Naive thymus-derived CD4-positive, alpha-beta T cell (primary cell): ENCODE data around the gene ETS1. TPM values are rescaled to one million over a fixed set of nuclear protein-coding genes. Genes with fewer than 3 reads are reported as not detected.

Source experiments
- ATAC-seq: fragments of 150-1000 bp; cut with Tn5 transposase; 2 replicates; pipeline ENCODE4 v1.10.0; 2021; ENCODE audit warnings: mild to moderate bottlenecking, moderate library complexity
- CTCF ChIA-PET: fragments of 350-600 bp; sonication (Branson Sonifier 250); formaldehyde crosslinking; loops from one replicate; lab custom pipeline; 2021; ENCODE audit warnings: antibody characterized with exemption; lab: Charles Lee
- POLR2A ChIA-PET: fragments of 350-600 bp; sonication (Branson Sonifier 250); formaldehyde crosslinking; loops from one replicate; lab custom pipeline; 2021; ENCODE audit warnings: antibody characterized with exemption, inconsistent platforms; lab: Charles Lee
- DNase-seq, 9 donors: peaks; one replicate each; pipeline versions ENCODE4 v3.0.0 to v3.0.0-alpha.2; 2020 to 2022; ENCODE audit warnings: mixed read lengths in 1 of 9
- H3K27ac ChIP-seq: one replicate; pipeline ENCODE4 v1.7.0; 2013; ENCODE audit warnings: mild to moderate bottlenecking, low read depth, low read length, moderate library complexity
- H3K27me3 ChIP-seq, 2 donors: one replicate each; pipeline ENCODE4 v1.7.0; 2013; ENCODE audit warnings: low read length in 2 of 2, mild to moderate bottlenecking in 2 of 2, moderate library complexity in 2 of 2; ENCODE audit not compliant: control insufficient read depth in 2 of 2, insufficient read depth in 2 of 2
- H3K36me3 ChIP-seq, 3 experiments: 1 replicate in 2 of 3; 2 replicates in 1 of 3; pipeline ENCODE4 v1.7.0; 2013; ENCODE audit warnings: low read length in 3 of 3, mild to moderate bottlenecking in 3 of 3, moderate library complexity in 1 of 3; ENCODE audit not compliant: insufficient read depth in 3 of 3, control insufficient read depth in 2 of 3
- H3K4me1 ChIP-seq, 2 donors: one replicate each; pipeline ENCODE4 v1.7.0; 2013; ENCODE audit warnings: low read length in 2 of 2, mild to moderate bottlenecking in 2 of 2, moderate library complexity in 1 of 2; ENCODE audit not compliant: control insufficient read depth in 2 of 2, insufficient read depth in 2 of 2
- H3K4me3 ChIP-seq: 2 replicates; pipeline ENCODE4 v1.7.0; 2013; ENCODE audit warnings: mild to moderate bottlenecking, low read length
- H3K9me3 ChIP-seq, 3 experiments: 1 replicate in 2 of 3; 2 replicates in 1 of 3; pipeline ENCODE4 v1.7.0; 2013; ENCODE audit warnings: low read length in 3 of 3; ENCODE audit not compliant: control insufficient read depth in 2 of 3
- H3K27ac Mint-ChIP-seq, 9 donors: one replicate each; pipeline ENCODE4 v1.8.0; 2020 to 2022; ENCODE audit warnings: mixed read lengths in 9 of 9, mild to moderate bottlenecking in 8 of 9, moderate library complexity in 5 of 9, inconsistent platforms in 2 of 9
- H3K27me3 Mint-ChIP-seq, 5 donors: one replicate each; pipeline ENCODE4 v1.8.0; 2021 to 2022; ENCODE audit warnings: mixed read lengths in 5 of 5, mild to moderate bottlenecking in 1 of 5
- H3K36me3 Mint-ChIP-seq, 5 donors: one replicate each; pipeline ENCODE4 v1.8.0; 2020 to 2022; ENCODE audit warnings: mixed read lengths in 5 of 5, mild to moderate bottlenecking in 3 of 5, inconsistent platforms in 1 of 5
- H3K4me1 Mint-ChIP-seq, 7 donors: one replicate each; pipeline ENCODE4 v1.8.0; 2020 to 2022; ENCODE audit warnings: mixed read lengths in 7 of 7, mild to moderate bottlenecking in 3 of 7, inconsistent platforms in 1 of 7
- H3K4me3 Mint-ChIP-seq, 10 donors: one replicate each; pipeline ENCODE4 v1.8.0; 2020 to 2022; ENCODE audit warnings: mild to moderate bottlenecking in 10 of 10, mixed read lengths in 10 of 10, moderate library complexity in 6 of 10, inconsistent platforms in 2 of 10
- H3K9me3 Mint-ChIP-seq, 11 donors: one replicate each; pipeline ENCODE4 v1.8.0; 2020 to 2022; ENCODE audit warnings: mixed read lengths in 11 of 11, mild to moderate bottlenecking in 4 of 11, inconsistent platforms in 1 of 11, moderate library complexity in 1 of 11
- intact Hi-C, 2 donors: fragments of 100-400 bp; cut with micrococcal nuclease; formaldehyde crosslinking; loops; one replicate each; pipeline ENCODE4 v1.15.1; 2023
- polyA plus RNA-seq, 2 donors: library from polyadenylated mRNA; unstranded; fragments of 300-500 nt; fragmentation: Illumina TruSeq; gene quantifications; one replicate each; pipeline ENCODE4 v1.2.3, GENCODE V29; 2021
- total RNA-seq, 6 experiments: library from RNA in 5 of 6; stranded (reverse) in 5 of 6; gene quantifications; 1 replicate in 5 of 6; 2 replicates in 1 of 6; pipeline ENCODE4 v1.2.3 and lab custom pipeline; 2021 to 2026

The ETS1 gene
- total and polyA plus RNA-seq, 7 experiments from 2014 or later: 514 to 871 (median 676) TPM

DNA sequence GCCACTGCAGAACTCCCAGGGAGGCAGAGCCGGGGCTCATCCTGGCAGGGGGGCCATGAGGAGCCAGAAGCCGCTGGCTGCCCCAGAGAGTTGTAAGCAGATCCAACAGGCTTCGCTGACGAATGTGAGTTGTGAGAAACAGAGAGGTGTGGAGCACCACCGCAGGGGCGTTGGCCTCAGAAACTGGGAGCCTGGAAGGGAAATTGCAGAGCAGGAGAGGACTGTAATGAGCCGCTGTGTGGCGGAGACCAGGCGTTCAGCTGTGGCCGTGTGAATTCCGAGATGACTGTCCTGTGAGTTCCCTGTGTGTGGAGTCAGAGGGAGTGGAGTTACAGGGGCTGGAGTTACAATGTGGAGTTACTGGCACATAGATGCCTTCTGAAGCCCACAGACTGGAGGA is 27.7 kb upstream of the ETS1 start:
- Histone ChIP-seq H3K27ac (no peak overlapping the region), H3K9me3 (no peaks in the 10 kb centered on the region), H3K36me3 (no peaks in the 10 kb centered on the region), H3K27me3 (no peaks in the 10 kb centered on the region), H3K4me3 (no peak overlapping the region), H3K4me1 (peaks cover 15 to 28% of the 10 kb centered on the region in 2 donors)
- intact Hi-C loops: no loop called here
- peaks cover 39 to 68% (median 61%) of the 10 kb centered on the region in 7 donors for H3K4me1 Mint-ChIP-seq
- ChIA-PET POLR2A (interaction anchor here (1.2 to 18.7 kb wide), 4 partner anchors 10 to 94 kb away, joined by 3 to 546 read pairs (median 74); no protein-coding TSS in a partner anchor), CTCF (no interaction called here)
- H3K4me3 Mint-ChIP-seq: no peak overlapping the region
- peak overlapping the region in 6 of 9 donors; percentile 10 to 81 (median 34) for H3K27ac Mint-ChIP-seq
- DNase-seq (no peak), ATAC-seq (no peak)
- peaks cover 0 to 4% (median 0%) of the 10 kb centered on the region in 11 donors for H3K9me3 Mint-ChIP-seq
- no peaks in the 10 kb centered on the region for H3K27me3 Mint-ChIP-seq
- no peaks in the 10 kb centered on the region for H3K36me3 Mint-ChIP-seq

DNA sequence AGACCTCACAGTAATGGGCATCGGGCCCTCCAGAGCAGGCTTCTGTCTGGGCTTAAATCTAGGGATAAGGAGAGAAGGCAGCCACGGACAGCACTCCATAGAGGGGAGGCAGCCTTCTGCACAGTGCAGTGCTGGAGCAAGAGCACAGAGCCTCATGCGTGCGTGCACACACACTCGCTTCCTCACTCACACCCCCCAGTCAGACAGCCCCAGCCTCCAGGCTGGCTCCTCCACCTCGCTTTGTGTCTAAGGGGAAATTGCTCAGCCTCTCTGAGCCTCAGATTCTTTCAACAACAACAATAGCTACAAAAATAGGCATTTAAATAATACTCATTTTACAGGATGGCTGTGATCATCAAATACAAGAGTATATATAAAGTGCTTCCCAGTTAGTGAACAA is 26.7 kb upstream of the ETS1 start:
- Histone ChIP-seq H3K27me3 (no peaks in the 10 kb centered on the region), H3K4me3 (no peak overlapping the region), H3K36me3 (no peaks in the 10 kb centered on the region), H3K4me1 (peaks cover 21 to 38% of the 10 kb centered on the region in 2 donors), H3K27ac (no peak overlapping the region), H3K9me3 (no peaks in the 10 kb centered on the region)
- ChIA-PET POLR2A (interaction anchor here (1.2 to 7.2 kb wide), 3 partner anchors 9 to 67 kb away, joined by 3 to 145 read pairs (median 3); no protein-coding TSS in a partner anchor), CTCF (interaction anchor here (0.9 to 3.4 kb wide), 2 partner anchors 9 to 14 kb away, joined by 3 to 13 read pairs; no protein-coding TSS in a partner anchor)
- peaks cover 0 to 4% (median 0%) of the 10 kb centered on the region in 11 donors for H3K9me3 Mint-ChIP-seq
- no peaks in the 10 kb centered on the region for H3K27me3 Mint-ChIP-seq
- no peak overlapping the region for H3K4me3 Mint-ChIP-seq
- H3K36me3 Mint-ChIP-seq: no peaks in the 10 kb centered on the region
- no peak for DNase-seq
- ATAC-seq: no peak
- peaks cover 37 to 69% (median 64%) of the 10 kb centered on the region in 7 donors for H3K4me1 Mint-ChIP-seq
- peak overlapping the region in 7 of 9 donors; percentile 10 to 86 (median 59) for H3K27ac Mint-ChIP-seq
- intact Hi-C loops: no loop called here

DNA sequence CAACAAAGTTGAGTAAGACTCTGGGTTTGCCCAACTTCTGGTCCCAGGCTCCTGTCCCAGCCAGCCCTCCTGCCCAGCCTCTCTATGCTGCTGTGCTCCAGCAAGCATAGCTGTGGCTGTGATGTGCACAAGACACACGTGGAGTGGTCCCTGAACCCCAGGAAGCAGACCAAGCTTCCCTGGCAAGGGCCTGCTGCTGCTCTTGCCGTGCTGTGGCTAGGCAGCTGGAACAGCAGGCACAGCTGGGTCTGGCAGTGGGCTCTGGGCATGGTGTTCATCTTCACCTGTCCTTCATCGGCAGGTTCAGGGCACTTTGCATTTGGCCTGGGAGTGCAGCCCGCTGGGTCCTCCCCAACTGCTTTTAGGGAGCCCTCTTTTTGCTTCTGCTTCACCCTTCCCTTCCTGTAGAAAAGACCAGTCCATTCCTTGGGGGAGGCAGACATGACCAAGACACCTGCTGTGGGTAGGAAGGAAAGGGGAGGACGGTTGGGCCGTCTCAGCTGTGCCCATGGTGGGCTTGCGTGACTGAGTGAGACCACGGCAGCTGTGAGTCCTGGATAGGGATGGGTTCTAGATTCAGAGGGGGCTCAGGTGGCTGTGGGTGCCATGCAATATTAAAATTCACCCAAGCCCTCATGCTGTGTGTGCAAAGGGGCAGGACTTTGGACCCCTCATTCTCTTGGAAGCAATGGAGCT is 26.1 kb upstream of the ETS1 start:
- ChIA-PET CTCF (interaction anchor here (0.9 to 3.4 kb wide), 2 partner anchors 10 to 15 kb away, joined by 3 to 13 read pairs; no protein-coding TSS in a partner anchor), POLR2A (interaction anchor here (1.9 to 7.2 kb wide), 4 partner anchors 12 to 105 kb away, joined by 7 to 145 read pairs (median 36); no protein-coding TSS in a partner anchor)
- intact Hi-C loops: no loop called here
- H3K36me3 ChIP-seq: no peaks in the 10 kb centered on the region
- H3K36me3 Mint-ChIP-seq: no peaks in the 10 kb centered on the region
- peak overlapping the region in 7 of 9 donors; percentile 10 to 98 (median 78) for H3K27ac Mint-ChIP-seq
- no peaks in the 10 kb centered on the region for H3K27me3 Mint-ChIP-seq
- no peak overlapping the region for H3K27ac ChIP-seq
- peaks cover 21 to 43% of the 10 kb centered on the region in 2 donors for H3K4me1 ChIP-seq
- peaks cover 0 to 2% (median 0%) of the 10 kb centered on the region in 11 donors for H3K9me3 Mint-ChIP-seq
- ATAC-seq: no peak
- no peak for DNase-seq
- no peaks in the 10 kb centered on the region for H3K27me3 ChIP-seq
- no peak overlapping the region for H3K4me3 ChIP-seq
- H3K9me3 ChIP-seq: no peaks in the 10 kb centered on the region
- H3K4me1 Mint-ChIP-seq: peaks cover 35 to 69% (median 65%) of the 10 kb centered on the region in 7 donors
- H3K4me3 Mint-ChIP-seq: no peak overlapping the region

DNA sequence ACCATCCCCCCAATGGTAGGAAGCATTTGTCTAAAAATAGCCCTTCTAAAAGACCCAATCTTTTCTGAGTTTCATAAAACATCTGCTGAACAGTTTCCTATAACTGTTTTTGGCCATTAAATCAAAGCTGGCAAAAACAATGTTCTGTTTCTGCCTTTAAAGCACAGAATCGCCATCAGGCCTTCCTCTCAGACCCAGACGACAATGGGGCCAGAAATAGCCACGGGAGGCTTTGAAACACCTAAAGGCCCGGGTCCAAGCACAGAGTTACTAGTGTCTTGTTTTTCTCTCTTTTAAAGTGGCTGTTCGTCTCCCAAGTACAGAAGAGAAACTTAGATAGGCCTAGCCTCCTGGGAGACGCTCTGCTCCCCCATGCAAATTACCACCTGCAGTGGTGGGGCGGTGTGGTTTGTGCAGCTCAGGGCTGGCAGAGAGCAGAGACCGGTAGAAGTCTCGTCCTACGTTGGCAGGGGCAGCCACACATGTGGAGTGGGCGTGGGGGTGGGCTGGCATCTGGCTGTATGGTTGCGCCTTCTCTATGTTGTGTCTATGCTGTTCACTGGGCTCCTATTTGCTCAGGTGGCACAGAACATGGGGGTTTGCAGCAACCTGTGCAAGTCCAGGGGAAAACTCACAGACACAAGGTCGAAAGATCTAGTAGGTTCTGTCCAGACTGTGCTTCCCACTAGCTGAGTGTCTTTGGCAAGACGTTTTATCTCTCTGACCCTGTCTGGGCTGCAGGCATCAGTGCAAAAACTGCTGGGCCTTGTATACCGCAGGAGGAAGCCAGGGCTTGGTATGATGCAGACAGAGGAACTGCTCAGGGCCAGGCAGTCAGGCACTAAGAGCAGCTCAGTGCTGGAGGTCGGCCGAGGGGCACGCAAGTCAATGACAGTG is 23.6 kb upstream of the ETS1 start:
- Mint-ChIP-seq H3K9me3 (peaks cover 0 to 2% (median 0%) of the 10 kb centered on the region in 11 donors), H3K4me3 (peak overlapping the region; percentile 57 to 85 (median 76)), H3K27me3 (no peaks in the 10 kb centered on the region), H3K36me3 (no peaks in the 10 kb centered on the region), H3K27ac (peak overlapping the region; percentile 87 to 99 (median 95)), H3K4me1 (peaks cover 31 to 88% (median 76%) of the 10 kb centered on the region in 7 donors)
- H3K36me3 ChIP-seq: no peaks in the 10 kb centered on the region
- intact Hi-C loops: loop anchor here (1.0 to 2.0 kb wide), 4 partner anchors 13 to 86 kb away; no protein-coding TSS in a partner anchor
- ATAC-seq (peak; percentile 91), DNase-seq (peak; percentile 34 to 76 (median 62))
- peak overlapping the region; percentile 76 for H3K27ac ChIP-seq
- ChIA-PET POLR2A (interaction anchor here (0.9 to 7.2 kb wide), 15 partner anchors 8 to 309 kb away, joined by 3 to 145 read pairs (median 4); no protein-coding TSS in a partner anchor), CTCF (interaction anchor here (0.6 to 3.4 kb wide), 9 partner anchors 12 to 446 kb away, joined by 3 to 13 read pairs (median 3); no protein-coding TSS in a partner anchor)
- no peaks in the 10 kb centered on the region for H3K27me3 ChIP-seq
- peak overlapping the region; percentile 11 for H3K4me3 ChIP-seq
- H3K4me1 ChIP-seq: peaks cover 21 to 58% of the 10 kb centered on the region in 2 donors
- H3K9me3 ChIP-seq: no peaks in the 10 kb centered on the region

DNA sequence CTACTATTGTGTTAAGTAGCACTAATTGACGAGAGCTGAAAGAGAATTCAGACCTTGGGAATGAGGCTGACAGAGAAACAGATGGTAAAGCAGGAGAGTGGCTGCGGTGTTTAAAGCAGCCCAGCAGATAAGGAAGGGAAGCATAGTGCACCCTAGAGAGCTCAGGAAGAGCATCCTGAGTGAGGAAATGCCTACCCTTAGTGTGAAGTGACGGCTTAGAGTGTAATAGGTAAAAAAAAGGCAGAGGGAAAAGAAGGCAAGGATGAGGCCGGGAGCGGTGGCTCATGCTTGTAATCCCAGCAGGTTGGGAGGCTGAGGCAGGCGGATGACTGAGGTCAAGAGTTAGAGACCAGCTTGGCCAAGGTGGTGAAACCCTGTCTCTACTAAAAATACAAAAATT is 22.4 kb upstream of the ETS1 start:
- H3K36me3 Mint-ChIP-seq: no peaks in the 10 kb centered on the region
- H3K27me3 Mint-ChIP-seq: no peaks in the 10 kb centered on the region
- H3K4me3 Mint-ChIP-seq: peak overlapping the region; percentile 6 to 87 (median 74)
- no peak for ATAC-seq
- peaks cover 0 to 2% (median 0%) of the 10 kb centered on the region in 11 donors for H3K9me3 Mint-ChIP-seq
- no peaks in the 10 kb centered on the region for H3K27me3 ChIP-seq
- peaks cover 31 to 97% (median 78%) of the 10 kb centered on the region in 7 donors for H3K4me1 Mint-ChIP-seq
- H3K27ac Mint-ChIP-seq: peak overlapping the region; percentile 53 to 99 (median 96)
- H3K4me3 ChIP-seq: no peak overlapping the region
- intact Hi-C loops: loop anchor here in 1 of 2 donors (2.0 kb wide), 2 partner anchors 35 to 61 kb away; no protein-coding TSS in a partner anchor
- peaks cover 21 to 58% of the 10 kb centered on the region in 2 donors for H3K4me1 ChIP-seq
- DNase-seq: no peak
- ChIA-PET CTCF (interaction anchor here (0.8 to 3.0 kb wide), 4 partner anchors 19 to 87 kb away, joined by 3 to 12 read pairs (median 4); no protein-coding TSS in a partner anchor), POLR2A (interaction anchor here (1.0 to 7.2 kb wide), 8 partner anchors 11 to 307 kb away, joined by 3 to 145 read pairs (median 12); partner anchors contain the start of gene FLI1)
- H3K36me3 ChIP-seq: no peaks in the 10 kb centered on the region
- H3K27ac ChIP-seq: peak overlapping the region; percentile 56
- H3K9me3 ChIP-seq: no peaks in the 10 kb centered on the region
